ENCODE measurements around the gene FSD1L.

FSD1L gene

DNA sequence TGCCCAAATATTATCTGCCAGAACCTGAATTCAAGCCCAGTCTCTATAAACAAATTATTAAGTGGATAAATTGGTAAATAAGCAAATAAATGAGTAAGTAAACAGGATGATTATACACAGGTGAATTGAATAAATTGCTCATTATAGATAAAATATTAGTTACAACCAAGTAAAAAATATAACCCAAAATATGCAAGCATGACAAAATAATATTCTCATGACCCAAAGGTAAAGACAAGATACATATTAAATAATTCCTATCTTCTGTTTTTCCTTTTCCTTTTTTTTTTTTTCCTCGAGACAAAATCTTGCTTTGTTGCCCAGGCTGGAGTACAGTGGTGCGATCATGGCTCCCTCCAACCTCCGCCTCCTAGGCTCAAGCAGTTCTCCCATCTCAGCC lies 21.2 kb upstream of the FSD1L start:
- Histone ChIP-seq H3K4me3 (ENCODE audit: low read depth in 1 of 2, low read length in 1 of 2) (no peak overlapping the region), H3K4me1 (ENCODE audit: control insufficient read depth in 1 of 2, insufficient read depth in 1 of 2, low read depth in 1 of 2, low read length in 1 of 2) (peaks cover 0 to 3% of the 10 kb centered on the region in 2 experiments), H3K9me3 (no peaks in the 10 kb centered on the region), H3K36me3 (no peaks in the 10 kb centered on the region), H3K27ac (no peak overlapping the region), H3K27me3 (no peaks in the 10 kb centered on the region)
- TF ChIP-seq, protein P1, sequence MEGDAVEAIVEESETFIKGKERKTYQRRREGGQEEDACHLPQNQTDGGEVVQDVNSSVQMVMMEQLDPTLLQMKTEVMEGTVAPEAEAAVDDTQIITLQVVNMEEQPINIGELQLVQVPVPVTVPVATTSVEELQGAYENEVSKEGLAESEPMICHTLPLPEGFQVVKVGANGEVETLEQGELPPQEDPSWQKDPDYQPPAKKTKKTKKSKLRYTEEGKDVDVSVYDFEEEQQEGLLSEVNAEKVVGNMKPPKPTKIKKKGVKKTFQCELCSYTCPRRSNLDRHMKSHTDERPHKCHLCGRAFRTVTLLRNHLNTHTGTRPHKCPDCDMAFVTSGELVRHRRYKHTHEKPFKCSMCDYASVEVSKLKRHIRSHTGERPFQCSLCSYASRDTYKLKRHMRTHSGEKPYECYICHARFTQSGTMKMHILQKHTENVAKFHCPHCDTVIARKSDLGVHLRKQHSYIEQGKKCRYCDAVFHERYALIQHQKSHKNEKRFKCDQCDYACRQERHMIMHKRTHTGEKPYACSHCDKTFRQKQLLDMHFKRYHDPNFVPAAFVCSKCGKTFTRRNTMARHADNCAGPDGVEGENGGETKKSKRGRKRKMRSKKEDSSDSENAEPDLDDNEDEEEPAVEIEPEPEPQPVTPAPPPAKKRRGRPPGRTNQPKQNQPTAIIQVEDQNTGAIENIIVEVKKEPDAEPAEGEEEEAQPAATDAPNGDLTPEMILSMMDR (IDR thresholded peaks at IDR 0.05) = no peak

DNA sequence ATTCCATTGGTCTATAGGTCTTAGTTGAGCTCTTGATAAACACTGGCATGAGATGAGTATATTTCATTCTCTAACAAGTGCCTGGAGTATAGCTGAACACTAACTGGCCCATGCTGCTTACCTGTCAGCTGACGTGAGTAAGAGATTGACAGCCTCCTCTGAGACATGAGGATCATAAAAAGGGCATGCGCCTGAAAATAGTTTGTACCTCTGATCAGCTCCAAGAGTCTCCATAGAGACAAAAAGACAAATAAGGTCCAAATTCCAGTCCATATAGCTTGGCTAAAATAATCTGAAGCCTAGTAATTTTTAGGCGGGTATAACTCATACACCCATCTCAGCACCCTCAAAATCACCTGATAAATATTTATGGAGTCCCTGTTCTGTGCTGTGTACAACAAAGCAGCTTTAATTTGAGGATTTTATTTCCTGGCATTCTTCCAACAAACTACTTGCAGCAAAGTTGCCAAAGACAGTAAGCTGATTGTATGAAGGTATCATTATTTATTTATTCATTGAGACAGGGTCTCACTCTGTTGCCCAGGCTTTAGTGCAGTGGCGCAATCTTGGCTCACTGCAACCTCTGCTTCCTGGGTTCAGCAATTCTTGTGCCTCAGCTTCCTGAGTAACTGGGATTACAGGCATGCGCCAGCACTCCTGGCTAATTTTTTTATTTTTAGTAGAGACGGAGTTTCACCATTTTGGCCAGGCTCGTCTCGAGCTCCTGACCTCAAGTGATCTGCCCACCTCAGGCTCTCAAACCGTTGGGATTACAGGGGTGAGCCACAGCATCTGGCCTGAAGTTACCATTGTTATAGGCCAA lies 16.2 kb upstream of the FSD1L start:
- Histone ChIP-seq H3K4me1 (ENCODE audit: control insufficient read depth in 1 of 2, insufficient read depth in 1 of 2, low read depth in 1 of 2, low read length in 1 of 2) (peaks cover 0 to 5% of the 10 kb centered on the region in 2 experiments), H3K36me3 (no peaks in the 10 kb centered on the region), H3K9me3 (no peaks in the 10 kb centered on the region), H3K27ac (no peak overlapping the region), H3K27me3 (no peaks in the 10 kb centered on the region), H3K4me3 (ENCODE audit: low read depth in 1 of 2, low read length in 1 of 2) (no peak overlapping the region)
- TF ChIP-seq, protein P1 (IDR thresholded peaks at IDR 0.05) = no peak

DNA sequence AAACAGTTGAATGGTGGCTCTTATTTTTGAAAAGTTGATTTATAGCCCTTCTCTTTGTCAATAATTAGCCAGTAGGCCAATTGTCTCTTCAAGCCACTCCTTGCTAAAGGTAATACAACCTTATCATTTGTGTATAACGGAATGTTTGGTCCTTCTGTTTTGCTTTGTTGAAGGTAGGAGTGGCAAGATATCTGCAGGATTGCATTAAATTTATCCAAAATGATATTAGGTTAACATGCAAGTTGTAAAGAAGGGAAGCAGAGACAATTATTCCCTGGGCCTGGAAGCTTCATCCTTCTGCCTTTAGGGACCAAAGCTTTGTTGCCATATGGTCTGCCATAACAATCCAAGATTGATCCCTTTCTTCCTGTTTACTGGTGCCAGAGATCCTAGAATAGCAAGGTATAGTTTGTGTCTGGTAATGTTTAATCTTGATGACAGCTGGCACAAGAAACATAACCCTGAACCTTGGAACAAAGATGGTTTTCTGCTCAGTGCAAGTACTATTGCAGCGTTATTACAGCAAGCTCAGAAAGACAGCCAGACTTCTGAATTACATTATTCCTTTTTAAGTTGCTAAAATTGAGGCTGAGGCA lies 15.5 kb upstream of the FSD1L start:
- Histone ChIP-seq H3K9me3 (no peaks in the 10 kb centered on the region), H3K4me3 (ENCODE audit: low read depth in 1 of 2, low read length in 1 of 2) (no peak overlapping the region), H3K4me1 (ENCODE audit: control insufficient read depth in 1 of 2, insufficient read depth in 1 of 2, low read depth in 1 of 2, low read length in 1 of 2) (peaks cover 0 to 5% of the 10 kb centered on the region in 2 experiments), H3K27ac (no peak overlapping the region), H3K36me3 (no peaks in the 10 kb centered on the region), H3K27me3 (no peaks in the 10 kb centered on the region)
- TF ChIP-seq, protein P1 (IDR thresholded peaks at IDR 0.05) = no peak

DNA sequence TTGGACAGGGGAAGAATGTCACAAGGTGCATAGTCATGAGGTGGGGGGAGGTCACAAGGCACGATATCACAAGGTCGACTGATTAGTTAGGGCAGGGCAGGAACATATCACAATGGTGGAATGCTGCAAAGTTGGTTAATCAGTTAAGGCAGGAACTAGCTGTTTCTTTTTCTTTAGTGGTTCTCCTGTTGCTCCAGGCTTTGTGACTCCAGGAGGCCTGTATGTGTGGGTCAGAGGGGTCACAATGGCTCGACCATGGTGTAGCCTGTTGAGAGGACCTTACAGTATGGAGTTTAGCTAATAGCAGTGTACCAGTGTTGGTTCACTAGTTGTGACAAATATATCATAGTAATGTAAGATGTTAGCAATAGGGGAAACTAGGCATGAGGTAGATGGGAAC lies 12.4 kb upstream of the FSD1L start:
- Histone ChIP-seq H3K9me3 (no peaks in the 10 kb centered on the region), H3K27ac (no peak overlapping the region), H3K27me3 (no peaks in the 10 kb centered on the region), H3K36me3 (no peaks in the 10 kb centered on the region), H3K4me1 (ENCODE audit: control insufficient read depth in 1 of 2, insufficient read depth in 1 of 2, low read depth in 1 of 2, low read length in 1 of 2) (peaks cover 0 to 5% of the 10 kb centered on the region in 2 experiments), H3K4me3 (ENCODE audit: low read depth in 1 of 2, low read length in 1 of 2) (no peak overlapping the region)
- TF ChIP-seq, protein P1 (IDR thresholded peaks at IDR 0.05) = no peak

DNA sequence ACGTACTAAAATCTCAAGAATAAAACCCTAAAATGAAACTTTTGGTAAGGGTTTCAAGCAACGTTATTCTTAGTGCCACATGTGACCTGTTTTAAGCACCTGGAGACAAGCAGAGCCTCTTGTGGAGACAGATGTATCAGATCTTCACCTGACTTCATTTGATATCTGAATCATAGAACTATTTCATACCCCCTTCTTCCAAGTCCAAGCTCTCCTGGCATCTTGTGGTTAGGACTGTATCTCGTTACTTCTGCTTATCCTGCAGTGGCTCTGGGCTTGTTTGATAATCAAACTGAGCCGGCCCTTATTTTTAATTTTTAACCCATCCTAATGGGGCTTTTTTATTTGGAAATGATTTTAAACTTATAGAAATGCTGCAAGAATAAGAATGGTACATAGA lies 11.1 kb upstream of the FSD1L start:
- Histone ChIP-seq H3K27ac (no peak overlapping the region), H3K4me3 (ENCODE audit: low read depth in 1 of 2, low read length in 1 of 2) (no peak overlapping the region), H3K27me3 (no peaks in the 10 kb centered on the region), H3K9me3 (no peaks in the 10 kb centered on the region), H3K4me1 (ENCODE audit: control insufficient read depth in 1 of 2, insufficient read depth in 1 of 2, low read depth in 1 of 2, low read length in 1 of 2) (peaks cover 0 to 4% of the 10 kb centered on the region in 2 experiments), H3K36me3 (no peaks in the 10 kb centered on the region)
- TF ChIP-seq, protein P1 (IDR thresholded peaks at IDR 0.05) = no peak

All from neutrophil (primary cell).